ELR (cell line): ENCODE data around the gene SMYD3.
"Not testable (repeated sequence)": the region's sequence is repeated elsewhere in the genome, so short reads cannot be mapped to it uniquely, and the experiment has no call there.

Experiments used
- DNase-seq: peaks from one replicate; pipeline ENCODE4 v3.0.0-alpha.2; 2015; ENCODE audit warnings: low read depth

Gene SMYD3

GRCh38 chr1:246351721-246352120 lies 155.4 kb downstream of the SMYD3 start:
- DNase-seq: no peak

- no peak for DNase-seq
These were observed 156.3 kb downstream of the SMYD3 start for GRCh38 chr1:246350745-246351144.

GRCh38 chr1:246343937-246344336 lies 163.1 kb downstream of the SMYD3 start:
- no peak for DNase-seq

GRCh38 chr1:246343251-246343650 lies 163.8 kb downstream of the SMYD3 start:
- no peak for DNase-seq

- DNase-seq: no peak
These were observed 168.5 kb downstream of the SMYD3 start for GRCh38 chr1:246338546-246338945.

GRCh38 chr1:246338098-246338497 lies 169.0 kb downstream of the SMYD3 start:
- DNase-seq: no peak

- DNase-seq: no peak
These were observed 171.9 kb downstream of the SMYD3 start for GRCh38 chr1:246335151-246335550.

- DNase-seq: peak; percentile 8
These were observed 173.2 kb downstream of the SMYD3 start for GRCh38 chr1:246333855-246334254.

- peak; percentile 38 for DNase-seq
These were observed 175.0 kb downstream of the SMYD3 start for GRCh38 chr1:246332078-246332477.

GRCh38 chr1:246329900-246330299 lies 177.2 kb downstream of the SMYD3 start:
- DNase-seq: no peak

- DNase-seq: not testable (repeated sequence)
These were observed 177.8 kb downstream of the SMYD3 start for GRCh38 chr1:246329292-246329691.

GRCh38 chr1:246324711-246325110 lies 182.4 kb downstream of the SMYD3 start:
- DNase-seq: peak; percentile 69

- DNase-seq: not testable (repeated sequence)
These were observed 183.0 kb downstream of the SMYD3 start for GRCh38 chr1:246324033-246324432.

GRCh38 chr1:246320286-246320685 lies 186.8 kb downstream of the SMYD3 start:
- DNase-seq: peak; percentile 10

- no peak for DNase-seq
These were observed 187.9 kb downstream of the SMYD3 start for GRCh38 chr1:246319083-246319714.

- no peak for DNase-seq
These were observed 188.5 kb downstream of the SMYD3 start for GRCh38 chr1:246318622-246319021.

- DNase-seq: no peak
These were observed 189.1 kb downstream of the SMYD3 start for GRCh38 chr1:246318036-246318359.

- peak; percentile 85 for DNase-seq
These were observed 189.6 kb downstream of the SMYD3 start for GRCh38 chr1:246317332-246318035.

- DNase-seq: no peak
These were observed 195.6 kb downstream of the SMYD3 start for GRCh38 chr1:246311461-246311860.

- no peak for DNase-seq
These were observed 197.7 kb downstream of the SMYD3 start for GRCh38 chr1:246309247-246309884.

- DNase-seq: no peak
These were observed 198.5 kb downstream of the SMYD3 start for GRCh38 chr1:246308533-246309075.

- no peak for DNase-seq
These were observed 200.6 kb downstream of the SMYD3 start for GRCh38 chr1:246306415-246307037.
